PFSK-1 (cell line): ENCODE measurements around the gene MARCHF7.

Source experiments
- FOXP2 ChIP-seq: optimal IDR thresholded peaks from 2 replicates; pipeline ENCODE3; 2011; ENCODE audit warnings: borderline replicate concordance, control low read depth, inconsistent platforms; ENCODE audit not compliant: insufficient read depth; ENCODE audit errors: extremely low read length, extremely low read depth
- POLR2AphosphoS5 ChIP-seq: IDR thresholded peaks from 2 replicates; pipeline ENCODE4 v1.6.1; 2012; ENCODE audit warnings: low read depth, mild to moderate bottlenecking, control low read depth, low read length, moderate library complexity
- REST ChIP-seq, 2 experiments: IDR thresholded peaks; 2 replicates each; pipeline versions ENCODE4 v1.6.1 to v1.8.0; 2011 to 2012; ENCODE audit warnings: low read depth in 2 of 2, low read length in 2 of 2, control low read depth in 1 of 2, inconsistent platforms in 1 of 2, mild to moderate bottlenecking in 1 of 2, moderate library complexity in 1 of 2; ENCODE audit not compliant: insufficient read depth in 1 of 2
- SIN3A ChIP-seq: IDR thresholded peaks from 2 replicates; pipeline ENCODE4 v1.6.1; 2012; ENCODE audit warnings: mild to moderate bottlenecking, low read length, moderate library complexity, borderline replicate concordance; ENCODE audit not compliant: insufficient read depth
- TAF1 ChIP-seq: IDR thresholded peaks from 2 replicates; pipeline ENCODE4 v1.6.1; 2012; ENCODE audit warnings: low read length, control low read depth, borderline replicate concordance; ENCODE audit not compliant: insufficient read depth

The MARCHF7 gene

DNA sequence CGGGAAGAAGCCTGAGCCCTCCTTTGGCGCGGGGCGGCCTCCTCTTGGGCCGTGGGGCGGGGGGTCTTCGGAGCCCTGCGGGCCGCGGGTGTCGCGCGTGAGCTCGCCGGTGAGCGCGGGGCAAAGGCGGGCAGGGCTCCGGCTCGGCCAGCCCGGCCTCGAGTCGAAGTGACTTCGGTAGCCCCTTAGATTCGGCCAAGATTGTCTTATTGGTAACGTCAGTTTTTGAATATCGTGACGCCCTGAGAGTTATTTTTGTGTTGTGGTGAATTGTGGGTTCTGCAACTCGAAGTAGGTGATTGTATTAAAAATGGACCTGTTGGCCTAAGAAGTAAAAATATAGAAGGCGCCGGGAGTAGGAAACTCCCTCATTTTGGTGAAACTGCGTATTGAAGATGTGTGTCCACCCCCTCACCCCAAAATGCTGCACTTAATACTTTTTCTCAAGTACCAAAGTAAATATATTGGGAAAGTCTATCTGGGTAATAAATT, 669 bp downstream of the MARCHF7 start:
- no peak for TF ChIP-seq POLR2AphosphoS5
- no peak for TF ChIP-seq FOXP2

DNA sequence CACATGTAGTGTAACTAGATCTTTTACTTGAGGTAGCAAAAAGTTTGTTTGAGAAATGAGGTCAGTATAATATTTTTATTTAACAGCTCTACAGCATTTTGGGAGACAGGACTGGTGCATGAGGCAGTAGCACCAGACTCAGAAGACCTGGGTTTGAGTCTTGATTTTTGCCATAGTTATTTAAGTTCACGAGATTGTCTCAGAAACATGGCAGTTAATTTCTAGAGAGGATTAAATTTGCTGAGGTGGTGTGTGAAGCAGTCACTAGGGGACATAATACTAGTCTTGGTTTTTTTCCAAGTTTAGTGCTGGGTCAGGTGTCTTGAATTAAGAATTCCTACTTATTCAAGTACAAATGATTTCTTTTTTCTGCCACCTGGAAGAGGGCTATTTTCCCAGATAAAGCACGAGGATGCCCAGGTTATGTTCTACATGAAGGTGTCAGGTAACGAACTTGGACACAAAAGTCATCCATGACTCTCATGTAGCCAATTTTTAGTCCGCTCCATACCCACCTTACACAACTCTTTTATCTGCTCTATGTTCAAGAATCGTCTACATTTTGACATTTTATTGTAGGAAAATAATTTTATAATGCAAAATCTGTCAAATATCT, 1.4 kb downstream of the MARCHF7 start:
- TF ChIP-seq POLR2AphosphoS5 (no peak), REST (IDR thresholded peaks at IDR 0.05; ENCODE audit: insufficient read depth in 1 of 2, low read depth in 2 of 2, low read length in 2 of 2) (no peak), SIN3A (no peak), TAF1 (no peak), FOXP2 (no peak)

- TF ChIP-seq FOXP2, result no peak
- no peak for TF ChIP-seq POLR2AphosphoS5
- TF ChIP-seq SIN3A, result no peak
- no peak for TF ChIP-seq REST (IDR thresholded peaks at IDR 0.05; ENCODE audit: insufficient read depth in 1 of 2, low read depth in 2 of 2, low read length in 2 of 2)
- TF ChIP-seq TAF1, result no peak
Measured at GRCh38 chr2:159714247-159714930, 2.1 kb downstream of the MARCHF7 start.

- TF ChIP-seq REST (IDR thresholded peaks at IDR 0.05; ENCODE audit: insufficient read depth in 1 of 2, low read depth in 2 of 2, low read length in 2 of 2), result no peak
- TF ChIP-seq FOXP2, result no peak
- TF ChIP-seq SIN3A, result no peak
- no peak for TF ChIP-seq TAF1
- TF ChIP-seq POLR2AphosphoS5, result 0 out of 2 replicates have a peak, but pooled peaks have one; percentile 41
Measured at GRCh38 chr2:159715451-159715850, 3.1 kb downstream of the MARCHF7 start.

DNA sequence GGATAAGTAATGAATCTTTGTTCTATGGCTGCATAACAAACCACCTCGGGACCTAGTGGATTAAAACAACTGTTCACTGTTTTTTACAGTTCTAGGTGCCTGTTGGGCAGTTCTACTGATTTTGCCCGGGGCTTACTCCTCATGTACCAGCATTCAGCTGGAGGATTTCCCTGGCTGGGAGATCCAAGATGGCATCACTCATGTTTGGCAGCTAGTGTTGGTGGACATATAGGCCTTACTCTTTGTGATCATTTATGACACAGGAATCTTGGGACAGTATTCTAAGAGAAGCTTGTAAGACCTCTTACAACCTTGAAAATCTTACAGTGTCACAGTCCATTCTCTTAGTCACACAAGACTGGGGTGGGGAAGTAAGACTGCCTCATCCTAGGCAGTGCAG, 4.6 kb downstream of the MARCHF7 start:
- no peak for TF ChIP-seq FOXP2
- no peak for TF ChIP-seq SIN3A
- no peak for TF ChIP-seq TAF1
- no peak for TF ChIP-seq REST (IDR thresholded peaks at IDR 0.05; ENCODE audit: insufficient read depth in 1 of 2, low read depth in 2 of 2, low read length in 2 of 2)
- TF ChIP-seq POLR2AphosphoS5, result no peak
